Activated naive CD8-positive, alpha-beta T cell treated with anti-CD3 and anti-CD28 coated beads for 36 hours (primary cell): ENCODE measurements around the gene CIDEB. TPM values are rescaled to one million over a fixed set of nuclear protein-coding genes. Genes with fewer than 3 reads are reported as not detected.
A peak's percentile ranks its signal among the peaks of the same experiment; 100 is the strongest.

Experiments
- DNase-seq: peaks from one replicate; pipeline ENCODE4 v3.0.0; 2021
- H3K27ac Mint-ChIP-seq: one replicate; pipeline ENCODE4 v1.8.0; 2022; ENCODE audit warnings: mild to moderate bottlenecking, moderate library complexity, mixed read lengths
- H3K27me3 Mint-ChIP-seq: one replicate; pipeline ENCODE4 v1.8.0; 2022; ENCODE audit warnings: mild to moderate bottlenecking, mixed read lengths
- H3K36me3 Mint-ChIP-seq: one replicate; pipeline ENCODE4 v1.8.0; 2021; ENCODE audit warnings: mild to moderate bottlenecking, mixed read lengths
- H3K4me1 Mint-ChIP-seq: one replicate; pipeline ENCODE4 v1.8.0; 2021; ENCODE audit warnings: mixed read lengths
- H3K4me3 Mint-ChIP-seq: one replicate; pipeline ENCODE4 v1.8.0; 2022; ENCODE audit warnings: mild to moderate bottlenecking, moderate library complexity, mixed read lengths
- H3K9me3 Mint-ChIP-seq: one replicate; pipeline ENCODE4 v1.8.0; 2022; ENCODE audit warnings: mixed read lengths
- total RNA-seq, 2 experiments: library from RNA; stranded (reverse); gene quantifications; one replicate each; pipeline ENCODE4 v1.2.3, GENCODE V29; 2021

The CIDEB gene
- total RNA-seq, 2 experiments from 2014 or later: 6.0 to 6.7 TPM

DNA sequence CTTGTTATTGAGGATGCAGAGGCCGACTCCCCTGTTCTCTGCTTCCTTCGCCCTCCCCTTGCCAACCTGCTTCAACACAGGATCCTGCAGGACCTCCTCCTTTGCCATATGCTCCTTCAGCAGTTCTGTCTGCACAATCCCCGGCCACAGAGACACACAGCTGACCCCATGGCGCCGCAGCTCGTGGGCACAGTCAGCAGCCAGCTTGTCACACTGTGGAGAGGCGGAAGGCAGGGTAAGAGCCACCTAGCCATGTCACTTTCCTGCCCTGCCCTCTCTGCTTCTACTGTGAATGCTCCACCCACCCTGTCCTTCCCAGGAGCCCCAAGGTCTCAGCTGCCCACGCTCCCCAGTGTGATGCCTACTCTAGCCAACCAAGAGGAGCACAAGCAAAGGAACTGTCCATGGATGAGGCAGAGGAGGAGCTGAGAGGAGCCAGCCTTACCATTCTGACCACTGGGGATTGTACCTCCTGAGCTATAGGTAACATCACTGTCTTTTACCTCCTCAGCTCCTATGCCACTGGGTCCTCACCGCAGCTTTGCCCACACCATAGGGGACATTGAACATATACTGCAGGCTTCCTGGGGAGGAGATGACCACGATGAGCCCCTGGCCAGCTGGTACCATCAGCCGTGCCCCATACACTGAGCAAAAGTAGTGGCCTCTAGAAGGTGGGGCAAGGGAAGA is 15.5 kb downstream of the CIDEB start:
- Mint-ChIP-seq H3K36me3 (peaks cover 37% of the 10 kb centered on the region), H3K9me3 (no peaks in the 10 kb centered on the region), H3K4me1 (peaks cover 53% of the 10 kb centered on the region), H3K4me3 (no peak overlapping the region), H3K27me3 (no peaks in the 10 kb centered on the region), H3K27ac (no peak overlapping the region)
- no peak for DNase-seq

- no peak for DNase-seq
- peaks cover 46% of the 10 kb centered on the region for H3K4me1 Mint-ChIP-seq
- H3K27ac Mint-ChIP-seq: no peak overlapping the region
- no peak overlapping the region for H3K4me3 Mint-ChIP-seq
- H3K9me3 Mint-ChIP-seq: no peaks in the 10 kb centered on the region
- no peaks in the 10 kb centered on the region for H3K27me3 Mint-ChIP-seq
- H3K36me3 Mint-ChIP-seq: peaks cover 35% of the 10 kb centered on the region
Measured at GRCh38 chr14:24291446-24292117, 16.2 kb downstream of the CIDEB start.

DNA sequence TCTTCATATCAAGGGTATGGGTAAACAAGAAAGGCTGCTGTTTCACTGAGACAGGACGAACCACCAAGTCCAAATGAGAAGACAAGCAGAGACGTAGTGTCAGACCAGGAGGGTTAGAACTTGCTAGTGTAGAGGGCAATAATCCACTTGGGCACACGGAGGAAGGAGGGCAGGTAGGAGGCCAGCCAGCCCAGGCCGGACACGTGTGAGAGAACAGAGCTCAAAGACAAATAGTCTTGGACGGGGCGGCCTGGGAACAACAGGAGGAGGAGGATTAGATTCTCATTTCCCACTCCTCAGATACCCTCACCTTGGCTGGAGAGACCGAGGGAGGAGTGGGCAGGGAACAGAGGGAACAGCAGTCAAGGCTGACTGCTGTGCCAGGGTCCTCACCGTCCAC is 17.0 kb downstream of the CIDEB start:
- Mint-ChIP-seq H3K4me3 (no peak overlapping the region), H3K9me3 (no peaks in the 10 kb centered on the region), H3K36me3 (peaks cover 28% of the 10 kb centered on the region), H3K27ac (no peak overlapping the region), H3K27me3 (no peaks in the 10 kb centered on the region), H3K4me1 (peaks cover 39% of the 10 kb centered on the region)
- no peak for DNase-seq

DNA sequence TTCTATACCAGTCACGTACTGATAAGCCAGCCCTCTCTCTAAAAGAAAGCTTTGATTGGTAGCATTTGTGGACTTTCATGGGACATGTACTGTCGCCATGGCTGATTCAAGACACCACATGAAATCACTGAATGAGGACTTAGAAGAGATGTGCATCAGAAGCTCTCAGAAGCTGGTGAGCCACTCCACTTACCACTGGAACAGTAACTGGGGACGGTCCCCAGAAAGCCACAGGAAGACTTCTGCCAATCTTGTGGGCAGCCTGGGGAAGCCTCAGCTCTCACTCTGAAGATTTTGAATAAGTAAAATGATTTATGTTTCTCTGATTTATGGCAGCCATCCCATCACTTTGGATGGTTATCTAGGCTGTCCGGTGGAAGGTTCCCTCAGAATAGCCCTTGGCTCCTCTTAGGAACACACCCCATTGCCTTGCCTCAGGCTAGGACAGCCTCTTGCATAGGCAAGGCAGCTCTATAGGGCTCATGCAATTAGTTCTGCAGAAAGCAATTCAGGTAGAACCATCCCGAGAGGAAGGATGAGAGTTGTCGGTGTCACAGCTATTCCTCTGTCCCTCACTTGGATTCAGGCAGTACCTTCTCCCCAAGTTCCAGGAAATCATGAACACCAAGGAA is 18.0 kb downstream of the CIDEB start:
- Mint-ChIP-seq H3K36me3 (peaks cover 28% of the 10 kb centered on the region), H3K27ac (no peak overlapping the region), H3K27me3 (no peaks in the 10 kb centered on the region), H3K9me3 (no peaks in the 10 kb centered on the region), H3K4me3 (no peak overlapping the region), H3K4me1 (peaks cover 44% of the 10 kb centered on the region)
- peak; percentile 78 for DNase-seq

DNA sequence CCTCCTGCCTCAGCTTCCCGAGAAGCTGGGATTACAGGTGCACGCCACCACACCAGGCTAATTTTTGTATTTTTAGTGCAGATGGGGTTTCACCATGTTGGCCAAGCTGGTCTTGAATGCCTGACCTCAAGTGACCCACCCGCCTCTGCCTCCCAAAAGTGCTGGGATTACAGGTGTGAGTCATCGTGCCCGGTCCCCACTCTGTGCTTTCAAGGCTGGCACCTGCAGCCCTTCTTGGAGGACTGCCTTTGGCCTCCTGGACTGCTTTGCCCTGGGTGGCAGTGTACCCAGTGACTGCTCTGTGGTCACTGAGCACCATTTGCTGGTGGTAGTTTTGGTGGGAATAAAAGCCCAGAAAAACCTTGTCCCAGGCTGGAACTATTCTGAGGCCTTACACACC is 20.8 kb downstream of the CIDEB start:
- Mint-ChIP-seq H3K4me1 (peaks cover 41% of the 10 kb centered on the region), H3K4me3 (no peak overlapping the region), H3K27ac (no peak overlapping the region), H3K9me3 (no peaks in the 10 kb centered on the region), H3K27me3 (no peaks in the 10 kb centered on the region), H3K36me3 (peaks cover 23% of the 10 kb centered on the region)
- DNase-seq: no peak

- peaks cover 28% of the 10 kb centered on the region for H3K4me1 Mint-ChIP-seq
- no peak overlapping the region for H3K4me3 Mint-ChIP-seq
- no peaks in the 10 kb centered on the region for H3K9me3 Mint-ChIP-seq
- peaks cover 11% of the 10 kb centered on the region for H3K36me3 Mint-ChIP-seq
- no peaks in the 10 kb centered on the region for H3K27me3 Mint-ChIP-seq
- no peak for DNase-seq
- no peak overlapping the region for H3K27ac Mint-ChIP-seq
Measured at GRCh38 chr14:24285351-24285750, 22.4 kb downstream of the CIDEB start.

DNA sequence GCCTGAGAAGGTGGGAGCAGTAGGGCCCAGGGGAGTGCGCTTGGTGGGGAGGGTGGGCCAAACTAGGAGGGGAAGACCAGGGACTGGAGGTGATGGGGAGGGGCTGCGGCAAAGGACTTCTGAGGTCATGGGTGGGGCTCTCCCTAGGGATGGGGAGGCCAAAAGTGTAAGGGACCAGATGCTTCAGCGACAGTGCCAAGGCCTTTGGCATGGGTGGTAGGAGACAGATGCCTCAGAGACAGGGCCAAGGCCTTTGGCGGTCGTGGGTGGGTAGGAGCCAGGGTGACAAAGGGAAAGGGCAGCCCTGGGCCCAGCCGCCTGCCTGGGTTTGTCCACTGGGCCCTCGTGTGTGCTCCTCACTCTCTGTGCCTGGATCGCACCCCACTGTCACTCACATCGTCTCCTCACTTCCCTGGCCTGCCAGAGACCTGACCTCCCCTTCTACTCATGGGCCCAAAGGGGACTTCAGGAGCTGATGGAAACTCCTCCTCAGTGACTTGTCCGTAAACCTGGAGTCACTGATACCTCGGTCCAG is 23.2 kb downstream of the CIDEB start:
- no peaks in the 10 kb centered on the region for H3K9me3 Mint-ChIP-seq
- H3K4me3 Mint-ChIP-seq: no peak overlapping the region
- peaks cover 29% of the 10 kb centered on the region for H3K4me1 Mint-ChIP-seq
- DNase-seq: no peak
- H3K27me3 Mint-ChIP-seq: no peaks in the 10 kb centered on the region
- no peak overlapping the region for H3K27ac Mint-ChIP-seq
- H3K36me3 Mint-ChIP-seq: peaks cover 8% of the 10 kb centered on the region

- Mint-ChIP-seq H3K36me3 (peaks cover 8% of the 10 kb centered on the region), H3K27me3 (no peaks in the 10 kb centered on the region), H3K27ac (no peak overlapping the region), H3K4me1 (peaks cover 30% of the 10 kb centered on the region), H3K9me3 (no peaks in the 10 kb centered on the region), H3K4me3 (no peak overlapping the region)
- DNase-seq: no peak
Measured at GRCh38 chr14:24283796-24284460, 23.8 kb downstream of the CIDEB start.

DNA sequence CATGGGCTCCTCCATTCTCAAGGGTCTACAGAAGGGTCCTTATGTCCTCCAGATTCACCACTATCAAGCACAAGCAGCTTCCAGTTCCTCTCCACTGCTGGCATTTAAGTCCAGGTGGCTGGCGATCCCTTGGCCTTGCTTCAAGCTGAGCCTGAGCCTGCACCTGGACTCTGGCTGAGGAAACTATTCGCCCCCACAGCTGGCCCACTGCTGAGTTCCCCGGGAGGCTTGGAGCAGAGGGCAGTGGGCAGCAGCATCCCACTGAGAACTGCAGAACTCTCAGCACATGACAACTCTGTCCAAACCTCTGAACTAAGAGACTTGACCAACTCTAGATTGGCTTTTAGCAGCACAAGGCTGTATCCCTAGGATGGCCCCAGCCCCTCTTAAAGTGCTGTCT is 25.0 kb downstream of the CIDEB start:
- Mint-ChIP-seq H3K9me3 (peaks cover 7% of the 10 kb centered on the region), H3K27me3 (no peaks in the 10 kb centered on the region), H3K36me3 (peaks cover 11% of the 10 kb centered on the region), H3K4me3 (no peak overlapping the region), H3K27ac (no peak overlapping the region), H3K4me1 (peaks cover 37% of the 10 kb centered on the region)
- DNase-seq: no peak

DNA sequence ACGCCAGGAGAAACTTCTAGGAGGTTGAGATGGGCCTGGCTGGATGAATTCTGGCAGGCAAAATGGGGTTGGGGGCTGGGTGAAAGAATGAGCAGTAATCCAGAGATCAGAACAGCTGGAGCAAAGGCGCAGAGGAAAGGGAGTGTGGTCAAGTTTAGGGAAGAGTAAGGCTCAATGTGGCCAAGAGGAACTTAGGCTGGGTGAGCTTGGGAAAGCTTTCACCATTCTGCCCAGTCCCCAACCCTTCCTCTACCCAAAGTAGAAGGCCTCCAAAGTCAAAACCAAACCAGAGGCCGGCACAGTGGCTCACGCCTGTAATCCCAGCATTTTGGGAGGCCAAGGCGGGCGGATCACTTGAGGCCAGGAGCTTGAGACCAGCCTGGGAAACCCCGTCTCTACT is 26.1 kb downstream of the CIDEB start:
- Mint-ChIP-seq H3K27ac (no peak overlapping the region), H3K9me3 (peaks cover 7% of the 10 kb centered on the region)

GRCh38 chr14:24280797-24281460 is 26.8 kb downstream of the CIDEB start:
- peaks cover 12% of the 10 kb centered on the region for H3K36me3 Mint-ChIP-seq
- no peak overlapping the region for H3K27ac Mint-ChIP-seq
- H3K4me3 Mint-ChIP-seq: no peak overlapping the region
- peaks cover 40% of the 10 kb centered on the region for H3K4me1 Mint-ChIP-seq
- no peaks in the 10 kb centered on the region for H3K27me3 Mint-ChIP-seq
- DNase-seq: no peak
- H3K9me3 Mint-ChIP-seq: peaks cover 7% of the 10 kb centered on the region

More for the DNA sequence above, 26.1 kb downstream of the CIDEB start:
- no peak for DNase-seq
- H3K4me1 Mint-ChIP-seq: peaks cover 40% of the 10 kb centered on the region
- peaks cover 12% of the 10 kb centered on the region for H3K36me3 Mint-ChIP-seq
- no peaks in the 10 kb centered on the region for H3K27me3 Mint-ChIP-seq
- no peak overlapping the region for H3K4me3 Mint-ChIP-seq

DNA sequence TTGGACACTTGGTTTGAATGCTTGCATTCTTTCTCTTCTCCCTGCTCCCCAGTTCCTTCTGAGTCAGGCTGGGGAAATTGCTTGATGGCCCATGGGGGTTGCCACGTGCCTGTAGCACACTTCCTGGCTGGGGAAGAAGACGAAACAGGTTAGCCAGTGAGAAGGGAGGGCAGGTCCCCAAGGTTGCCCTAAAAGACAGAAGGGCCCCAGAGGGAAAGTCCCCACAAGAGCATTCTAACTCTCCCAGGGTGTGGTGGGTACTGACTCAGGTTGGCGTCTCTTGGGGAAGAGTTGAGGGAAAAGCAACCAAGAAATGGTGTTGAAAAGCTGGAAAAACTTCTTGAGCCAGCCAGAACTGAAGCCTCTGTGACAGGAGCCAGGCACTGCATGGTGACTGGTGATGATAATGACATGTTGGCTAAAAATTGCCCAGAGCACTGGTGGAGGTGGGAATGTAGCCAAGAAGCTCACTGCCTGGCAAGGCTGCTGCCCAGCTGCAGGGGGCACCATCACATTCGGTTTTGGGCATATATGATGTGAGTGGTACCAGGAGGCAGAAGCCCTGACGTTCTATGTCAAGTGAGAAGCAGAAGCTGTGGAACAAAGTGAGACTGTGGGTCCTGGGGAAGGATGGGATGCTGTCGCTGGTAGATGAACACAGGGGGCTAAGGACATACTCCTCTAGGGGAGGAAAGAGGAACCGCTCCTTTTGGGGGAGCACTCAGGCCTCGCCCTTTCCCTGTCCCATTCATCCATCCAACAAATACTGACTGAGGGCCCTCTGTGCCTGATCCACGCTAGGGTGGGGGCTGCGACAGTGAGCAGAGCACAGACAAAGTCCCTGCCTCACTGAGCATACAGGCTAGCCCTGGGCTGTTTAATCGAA is 28.2 kb downstream of the CIDEB start:
- H3K27ac Mint-ChIP-seq: peak overlapping the region; percentile 66
- DNase-seq: peak; percentile 57
- H3K9me3 Mint-ChIP-seq: peaks cover 7% of the 10 kb centered on the region
- peaks cover 12% of the 10 kb centered on the region for H3K36me3 Mint-ChIP-seq
- H3K27me3 Mint-ChIP-seq: no peaks in the 10 kb centered on the region
- peaks cover 39% of the 10 kb centered on the region for H3K4me1 Mint-ChIP-seq
- no peak overlapping the region for H3K4me3 Mint-ChIP-seq

- H3K9me3 Mint-ChIP-seq: peaks cover 7% of the 10 kb centered on the region
- no peaks in the 10 kb centered on the region for H3K27me3 Mint-ChIP-seq
- no peak for DNase-seq
- H3K36me3 Mint-ChIP-seq: peaks cover 15% of the 10 kb centered on the region
- H3K4me3 Mint-ChIP-seq: no peak overlapping the region
- H3K27ac Mint-ChIP-seq: peak overlapping the region; percentile 66
- peaks cover 50% of the 10 kb centered on the region for H3K4me1 Mint-ChIP-seq
Measured at GRCh38 chr14:24278424-24278823, 29.4 kb downstream of the CIDEB start.
